DMS 273 (cell line): ENCODE measurements around the gene PITX2.

Experiments used
- DNase-seq: peaks from one replicate; lab custom pipeline; 2025; ENCODE audit not compliant: unreplicated experiment; lab: John Stamatoyannopoulos, UW

PITX2 gene

GRCh38 chr4:110624904-110625494, 2.1 kb upstream of the PITX2 start:
- no peak for DNase-seq

- no peak for DNase-seq
Observed at GRCh38 chr4:110624398-110624780, 1.5 kb upstream of the PITX2 start.

GRCh38 chr4:110623718-110624397, 981 bp upstream of the PITX2 start:
- no peak for DNase-seq

GRCh38 chr4:110621839-110622751, 782 bp downstream of the PITX2 start:
- no peak for DNase-seq

GRCh38 chr4:110621328-110621812, 1.5 kb downstream of the PITX2 start:
- DNase-seq = no peak

GRCh38 chr4:110620691-110621327, 2.1 kb downstream of the PITX2 start:
- peak; percentile 26 for DNase-seq

- DNase-seq = no peak
Observed at GRCh38 chr4:110620322-110620690, 2.6 kb downstream of the PITX2 start.

GRCh38 chr4:110619463-110620247, 3.2 kb downstream of the PITX2 start:
- no peak for DNase-seq

GRCh38 chr4:110618581-110619462, 4.1 kb downstream of the PITX2 start:
- DNase-seq = no peak

- DNase-seq = no peak
Observed at GRCh38 chr4:110617646-110618580, 5.0 kb downstream of the PITX2 start.

- DNase-seq = no peak
Observed at GRCh38 chr4:110617075-110617640, 5.7 kb downstream of the PITX2 start.

GRCh38 chr4:110616238-110617074, 6.4 kb downstream of the PITX2 start:
- no peak for DNase-seq

- DNase-seq = no peak
Observed at GRCh38 chr4:110615353-110616237, 7.3 kb downstream of the PITX2 start.

GRCh38 chr4:110614976-110615352, 7.9 kb downstream of the PITX2 start:
- DNase-seq = no peak

GRCh38 chr4:110614173-110614963, 8.5 kb downstream of the PITX2 start:
- no peak for DNase-seq

GRCh38 chr4:110613745-110614144, 9.1 kb downstream of the PITX2 start:
- DNase-seq = no peak
